K562 (cell line): Measurements from ENCODE around the gene HPCAL1. TPM values are rescaled to one million over a fixed set of nuclear protein-coding genes. Genes with fewer than 3 reads are reported as not detected.

Experiments
- ELF1 ChIP-seq: fragments of 200-800 bp; sonication (Bioruptor generic); IDR thresholded peaks from 2 replicates; pipeline ENCODE4 v1.6.1; 2016; ENCODE audit warnings: missing genetic modification characterization, missing compliant biosample characterization
- FOXA3 ChIP-seq, 2 experiments: fragments of 450-650 bp in 1 of 2; sonication (generic) in 1 of 2; formaldehyde crosslinking; IDR thresholded peaks in 1 of 2; conservative IDR thresholded peaks in 1 of 2; 2 replicates each; pipeline versions ENCODE4 v1.4.0 to v1.8.0; 2020 to 2022; ENCODE audit warnings: mild to moderate bottlenecking in 2 of 2, missing genetic modification reagents in 1 of 2
- HNRNPK ChIP-seq: fragments of 200-400 bp; formaldehyde crosslinking; IDR thresholded peaks from one replicate; pipeline ENCODE4 v1.6.1; 2018; ENCODE audit warnings: mild to moderate bottlenecking, low read depth, low read length; ENCODE audit not compliant: poor library complexity, severe bottlenecking
- MED1 ChIP-seq: sonication (generic); formaldehyde crosslinking; IDR thresholded peaks from 2 replicates; pipeline ENCODE4 v1.8.1; 2023; ENCODE audit warnings: missing genetic modification reagents, borderline replicate concordance
- MEIS2 ChIP-seq: fragments of 450-650 bp; IDR thresholded peaks from 2 replicates; pipeline ENCODE4 v1.6.1; 2014; ENCODE audit warnings: mild to moderate bottlenecking; ENCODE audit not compliant: partially characterized antibody
- NCOR1 ChIP-seq: fragments of 450-650 bp; IDR thresholded peaks from 2 replicates; pipeline ENCODE4 v1.6.1; 2016; ENCODE audit warnings: mild to moderate bottlenecking, moderate library complexity
- NFIX ChIP-seq: fragments of 250-450 bp; sonication (Bioruptor Pico); IDR thresholded peaks from 2 replicates; pipeline ENCODE4 v1.4.0; 2020; ENCODE audit warnings: low read depth, mild to moderate bottlenecking, moderate library complexity
- PATZ1 ChIP-seq: fragments of 250-450 bp; sonication (Bioruptor Pico); IDR thresholded peaks from 2 replicates; pipeline ENCODE4 v1.5.0; 2020; ENCODE audit warnings: mild to moderate bottlenecking, borderline replicate concordance
- TAL1 ChIP-seq: fragments of 450-650 bp; IDR thresholded peaks from 2 replicates; pipeline ENCODE4 v1.6.1; 2016; ENCODE audit warnings: mild to moderate bottlenecking
- ZNF589 ChIP-seq: fragments of 200-800 bp; sonication (Bioruptor generic); IDR thresholded peaks from 2 replicates; pipeline ENCODE4 v1.6.1; 2016; ENCODE audit warnings: low read depth, missing genetic modification characterization, missing compliant biosample characterization
- ZNF785 ChIP-seq: fragments of 250-450 bp; sonication (Bioruptor Pico); IDR thresholded peaks from 2 replicates; pipeline ENCODE4 v1.4.0; 2020; ENCODE audit warnings: mild to moderate bottlenecking
- polyA plus RNA-seq, 8 experiments: library from polyadenylated mRNA; depleted of rRNA in 4 of 8; stranded (reverse) in 5 of 8; unstranded in 3 of 8; fragments of >200 nt; fragmentation: Nextera tagmentation in 2 of 8; fragmentation: Illumina TruSeq in 1 of 8; extraction: Ambion mirVana in 2 of 8; extraction: Trizol in 1 of 8; gene quantifications; 2 replicates each; pipeline versions ENCODE4 v1.2.1 to v1.2.3, GENCODE V29; 2011 to 2014; ENCODE audit warnings: inconsistent platforms in 1 of 8, missing spikeins in 1 of 8
- total RNA-seq, 7 experiments: library from RNA; depleted of rRNA in 6 of 7; stranded (reverse); fragments of >200 nt in 6 of 7; fragmentation: Illumina TruSeq in 2 of 7; extraction: Trizol in 2 of 7; gene quantifications; 2 replicates each; pipeline versions ENCODE4 v1.2.1 to v1.2.3, GENCODE V29; 2011 to 2021; ENCODE audit warnings: low replicate concordance in 1 of 7
- TF ChIP-seq, protein P1 (sequence below), 2 experiments: fragments of 250-450 bp in 1 of 2; fragments of 450-650 bp in 1 of 2; sonication (Bioruptor Pico) in 1 of 2; IDR thresholded peaks; 2 replicates each; pipeline versions ENCODE4 v1.6.1 to v1.8.0; 2016 to 2021; ENCODE audit warnings: mild to moderate bottlenecking in 2 of 2, moderate library complexity in 2 of 2, missing compliant biosample characterization in 1 of 2, missing genetic modification characterization in 1 of 2
- TF ChIP-seq, protein P2 (sequence below): fragments of 450-650 bp; formaldehyde crosslinking; IDR thresholded peaks from 2 replicates; pipeline ENCODE4 v1.4.0; 2022; ENCODE audit warnings: mild to moderate bottlenecking, moderate library complexity
- TF ChIP-seq, protein P3 (sequence below): fragments of 450-650 bp; IDR thresholded peaks from 2 replicates; pipeline ENCODE4 v1.6.1; 2016; ENCODE audit warnings: low read depth

The HPCAL1 gene
- total and polyA plus RNA-seq, 9 of the 15 experiments (the other 6 are each of a cell fraction or from before 2014, with no cell fraction given): 2.7 to 65.5 (median 23.9) TPM

- TF ChIP-seq, protein P1, sequence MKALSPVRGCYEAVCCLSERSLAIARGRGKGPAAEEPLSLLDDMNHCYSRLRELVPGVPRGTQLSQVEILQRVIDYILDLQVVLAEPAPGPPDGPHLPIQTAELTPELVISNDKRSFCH (CRISPR knock-in tag; IDR thresholded peaks at IDR 0.05): no peak
- TF ChIP-seq, protein P1 (tag; IDR thresholded peaks at IDR 0.05): peak; percentile 42; the same call in 1 of the 2 replicates
- TF ChIP-seq PATZ1 (CRISPR knock-in tag) (no peak), TAL1 (no peak), MED1 (CRISPR knock-in tag) (no peak), NFIX (no peak), ELF1 (tag) (no peak), ZNF589 (CRISPR knock-in tag) (peak; percentile 91), NCOR1 (no peak), FOXA3 (CRISPR knock-in tag; conservative IDR thresholded peaks at IDR 0.05 in 1 of 2, IDR thresholded peaks at IDR 0.05 in 1 of 2) (no peak), MEIS2 (no peak), ZNF785 (CRISPR knock-in tag) (no peak), HNRNPK (no peak)
- TF ChIP-seq, protein P2, sequence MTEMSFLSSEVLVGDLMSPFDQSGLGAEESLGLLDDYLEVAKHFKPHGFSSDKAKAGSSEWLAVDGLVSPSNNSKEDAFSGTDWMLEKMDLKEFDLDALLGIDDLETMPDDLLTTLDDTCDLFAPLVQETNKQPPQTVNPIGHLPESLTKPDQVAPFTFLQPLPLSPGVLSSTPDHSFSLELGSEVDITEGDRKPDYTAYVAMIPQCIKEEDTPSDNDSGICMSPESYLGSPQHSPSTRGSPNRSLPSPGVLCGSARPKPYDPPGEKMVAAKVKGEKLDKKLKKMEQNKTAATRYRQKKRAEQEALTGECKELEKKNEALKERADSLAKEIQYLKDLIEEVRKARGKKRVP (CRISPR knock-in tag): no peak
- TF ChIP-seq, protein P3, sequence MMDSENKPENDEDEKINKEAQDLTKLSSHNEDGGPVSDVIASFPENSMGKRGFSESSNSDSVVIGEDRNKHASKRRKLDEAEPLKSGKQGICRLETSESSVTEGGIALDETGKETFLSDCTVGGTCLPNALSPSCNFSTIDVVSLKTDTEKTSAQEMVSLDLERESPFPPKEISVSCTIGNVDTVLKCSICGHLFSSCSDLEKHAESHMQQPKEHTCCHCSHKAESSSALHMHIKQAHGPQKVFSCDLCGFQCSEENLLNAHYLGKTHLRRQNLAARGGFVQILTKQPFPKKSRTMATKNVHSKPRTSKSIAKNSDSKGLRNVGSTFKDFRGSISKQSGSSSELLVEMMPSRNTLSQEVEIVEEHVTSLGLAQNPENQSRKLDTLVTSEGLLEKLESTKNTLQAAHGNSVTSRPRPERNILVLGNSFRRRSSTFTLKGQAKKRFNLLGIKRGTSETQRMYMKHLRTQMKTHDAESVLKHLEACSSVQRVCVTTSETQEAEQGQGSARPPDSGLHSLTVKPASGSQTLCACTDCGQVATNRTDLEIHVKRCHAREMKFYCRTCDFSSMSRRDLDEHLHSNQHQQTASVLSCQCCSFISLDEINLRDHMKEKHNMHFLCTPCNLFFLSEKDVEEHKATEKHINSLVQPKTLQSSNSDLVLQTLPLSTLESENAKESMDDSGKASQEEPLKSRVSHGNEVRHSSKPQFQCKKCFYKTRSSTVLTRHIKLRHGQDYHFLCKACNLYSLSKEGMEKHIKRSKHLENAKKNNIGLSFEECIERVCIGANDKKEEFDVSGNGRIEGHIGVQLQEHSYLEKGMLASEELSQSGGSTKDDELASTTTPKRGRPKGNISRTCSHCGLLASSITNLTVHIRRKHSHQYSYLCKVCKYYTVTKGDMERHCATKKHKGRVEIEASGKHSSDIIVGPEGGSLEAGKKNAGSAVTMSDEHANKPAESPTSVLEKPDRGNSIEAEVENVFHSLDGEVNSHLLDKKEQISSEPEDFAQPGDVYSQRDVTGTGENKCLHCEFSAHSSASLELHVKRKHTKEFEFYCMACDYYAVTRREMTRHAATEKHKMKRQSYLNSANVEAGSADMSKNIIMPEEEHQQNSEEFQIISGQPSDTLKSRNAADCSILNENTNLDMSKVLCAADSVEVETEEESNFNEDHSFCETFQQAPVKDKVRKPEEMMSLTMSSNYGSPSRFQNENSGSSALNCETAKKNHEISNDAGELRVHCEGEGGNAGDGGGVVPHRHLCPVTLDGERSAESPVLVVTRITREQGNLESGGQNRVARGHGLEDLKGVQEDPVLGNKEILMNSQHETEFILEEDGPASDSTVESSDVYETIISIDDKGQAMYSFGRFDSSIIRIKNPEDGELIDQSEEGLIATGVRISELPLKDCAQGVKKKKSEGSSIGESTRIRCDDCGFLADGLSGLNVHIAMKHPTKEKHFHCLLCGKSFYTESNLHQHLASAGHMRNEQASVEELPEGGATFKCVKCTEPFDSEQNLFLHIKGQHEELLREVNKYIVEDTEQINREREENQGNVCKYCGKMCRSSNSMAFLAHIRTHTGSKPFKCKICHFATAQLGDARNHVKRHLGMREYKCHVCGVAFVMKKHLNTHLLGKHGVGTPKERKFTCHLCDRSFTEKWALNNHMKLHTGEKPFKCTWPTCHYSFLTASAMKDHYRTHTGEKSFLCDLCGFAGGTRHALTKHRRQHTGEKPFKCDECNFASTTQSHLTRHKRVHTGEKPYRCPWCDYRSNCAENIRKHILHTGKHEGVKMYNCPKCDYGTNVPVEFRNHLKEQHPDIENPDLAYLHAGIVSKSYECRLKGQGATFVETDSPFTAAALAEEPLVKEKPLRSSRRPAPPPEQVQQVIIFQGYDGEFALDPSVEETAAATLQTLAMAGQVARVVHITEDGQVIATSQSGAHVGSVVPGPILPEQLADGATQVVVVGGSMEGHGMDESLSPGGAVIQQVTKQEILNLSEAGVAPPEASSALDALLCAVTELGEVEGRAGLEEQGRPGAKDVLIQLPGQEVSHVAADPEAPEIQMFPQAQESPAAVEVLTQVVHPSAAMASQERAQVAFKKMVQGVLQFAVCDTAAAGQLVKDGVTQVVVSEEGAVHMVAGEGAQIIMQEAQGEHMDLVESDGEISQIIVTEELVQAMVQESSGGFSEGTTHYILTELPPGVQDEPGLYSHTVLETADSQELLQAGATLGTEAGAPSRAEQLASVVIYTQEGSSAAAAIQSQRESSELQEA: no peak
These were observed 19.3 kb upstream of the HPCAL1 start (continued) for GRCh38 chr2:10283106-10284062.
